HG03135 (cell line): Measurements from ENCODE around the gene GABRB2.
"Not testable (repeated sequence)": the region's sequence is repeated elsewhere in the genome, so short reads cannot be mapped to it uniquely, and the experiment has no call there.

ENCODE experiments used
- ATAC-seq: cut with Tn5 transposase; IDR thresholded peaks from one replicate; pipeline ENCODE4 v1.9.1; 2021; ENCODE audit warnings: mild to moderate bottlenecking, moderate library complexity; ENCODE audit not compliant: unreplicated experiment

GABRB2 gene

DNA sequence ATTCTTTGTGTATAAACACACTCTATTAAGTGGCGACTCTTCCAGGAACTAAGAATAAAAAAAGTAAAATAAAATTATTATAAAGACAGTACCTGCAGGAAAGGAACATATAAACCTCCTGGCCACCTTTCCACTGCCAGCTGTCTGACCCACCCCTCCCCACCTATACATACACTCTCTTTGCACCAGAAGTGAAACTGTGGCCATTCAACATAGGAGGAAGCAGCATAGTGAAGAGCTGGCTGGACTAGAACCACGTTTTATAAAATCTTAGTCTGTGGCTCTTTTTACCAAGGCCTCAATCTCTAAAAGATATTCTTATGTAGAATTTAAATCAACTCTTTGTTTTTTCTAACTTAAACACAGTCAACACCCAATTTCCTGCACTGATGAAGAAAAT, 289.6 kb downstream of the GABRB2 start:
- ATAC-seq: no peak

GRCh38 chr5:161252955-161253354, 293.6 kb downstream of the GABRB2 start:
- ATAC-seq: not testable (repeated sequence)

- ATAC-seq: no peak
These were observed 299.8 kb downstream of the GABRB2 start for GRCh38 chr5:161246749-161247148.

- not testable (repeated sequence) for ATAC-seq
These were observed 300.7 kb downstream of the GABRB2 start for GRCh38 chr5:161245846-161246245.
